Brain microvascular endothelial cell (primary cell): ENCODE results near the gene CIRBP.

ENCODE experiments used
- DNase-seq: peaks from one replicate; pipeline ENCODE4 v3.0.0-alpha.2; 2020
- H3K27ac ChIP-seq: fragments of 250-450 bp; sonication (Bioruptor Pico); 2 replicates; pipeline ENCODE4 v1.5.1; 2020; ENCODE audit warnings: mild to moderate bottlenecking, moderate library complexity
- H3K27me3 ChIP-seq: fragments of 250-450 bp; sonication (Bioruptor Pico); replicated peaks from 2 replicates; pipeline ENCODE4 v1.5.1; 2020; ENCODE audit warnings: mild to moderate bottlenecking
- H3K36me3 ChIP-seq: fragments of 250-450 bp; sonication (Bioruptor Pico); replicated peaks from 2 replicates; pipeline ENCODE4 v1.5.1; 2020; ENCODE audit warnings: mild to moderate bottlenecking
- H3K4me3 ChIP-seq: 2 replicates; pipeline ENCODE4 v1.5.1; 2011; ENCODE audit warnings: low read depth, mild to moderate bottlenecking, control low read depth, low read length, moderate library complexity
- CTCF ChIP-seq: IDR thresholded peaks from 2 replicates; pipeline ENCODE4 v1.5.1; 2011; ENCODE audit warnings: low read depth, mild to moderate bottlenecking, moderate library complexity, low read length, control low read depth, inconsistent platforms; ENCODE audit errors: missing control alignments
- in situ Hi-C: cut with HindIII; loops from 2 replicates; pipeline ENCODE4 v1.10.0; 2017; ENCODE audit warnings: low sequenced_read_pairs, low pct_ligation_motif_present

CIRBP gene

GRCh38 chr19:1258163-1258492 is 11.0 kb upstream of the CIRBP start:
- Histone ChIP-seq H3K27ac (no peak overlapping the region), H3K36me3 (peaks cover 49% of the 10 kb centered on the region), H3K27me3 (no peaks in the 10 kb centered on the region), H3K4me3 (no peak overlapping the region)
- no peak for DNase-seq
- TF ChIP-seq CTCF = no peak
- in situ Hi-C loops = no loop called here

- no peak for DNase-seq
- peaks cover 44% of the 10 kb centered on the region for H3K36me3 ChIP-seq
- H3K27ac ChIP-seq = peak overlapping the region; percentile 5
- no peak for TF ChIP-seq CTCF
- in situ Hi-C loops = no loop called here
- H3K4me3 ChIP-seq = no peak overlapping the region
- H3K27me3 ChIP-seq = no peaks in the 10 kb centered on the region
These were observed 10.4 kb upstream of the CIRBP start for GRCh38 chr19:1258707-1259205.

- DNase-seq = no peak
- Histone ChIP-seq H3K4me3 (no peak overlapping the region), H3K36me3 (peaks cover 39% of the 10 kb centered on the region), H3K27me3 (no peaks in the 10 kb centered on the region), H3K27ac (peak overlapping the region; percentile 5)
- in situ Hi-C loops = no loop called here
- no peak for TF ChIP-seq CTCF
These were observed 9.8 kb upstream of the CIRBP start for GRCh38 chr19:1259206-1259875.

- in situ Hi-C loops = no loop called here
- H3K27me3 ChIP-seq = no peaks in the 10 kb centered on the region
- H3K4me3 ChIP-seq = peak overlapping the region; percentile 37
- DNase-seq = no peak
- no peak for TF ChIP-seq CTCF
- peak overlapping the region; percentile 5 for H3K27ac ChIP-seq
- H3K36me3 ChIP-seq = peaks cover 31% of the 10 kb centered on the region
These were observed 9.0 kb upstream of the CIRBP start for GRCh38 chr19:1259876-1260748.

GRCh38 chr19:1260749-1261537 is 8.2 kb upstream of the CIRBP start:
- no peak for TF ChIP-seq CTCF
- peaks cover 22% of the 10 kb centered on the region for H3K36me3 ChIP-seq
- H3K27ac ChIP-seq = peak overlapping the region; percentile 64
- peak; percentile 93 for DNase-seq
- H3K4me3 ChIP-seq = peak overlapping the region; percentile 61
- H3K27me3 ChIP-seq = no peaks in the 10 kb centered on the region
- in situ Hi-C loops = no loop called here
